LNCaP clone FGC (cell line): ENCODE measurements around the gene FGD6.
"Not testable (repeated sequence)": the region's sequence is repeated elsewhere in the genome, so short reads cannot be mapped to it uniquely, and the experiment has no call there.

Experiments used
- DNase-seq: peaks from one replicate; pipeline ENCODE4 v3.0.0-alpha.2; 2011; ENCODE audit warnings: low read depth
- H3K4me3 ChIP-seq: 2 replicates; pipeline ENCODE4 v1.5.1; 2011; ENCODE audit warnings: mild to moderate bottlenecking, low read depth, low read length, control low read depth
- TF ChIP-seq, protein P1 (sequence below): IDR thresholded peaks from 2 replicates; pipeline ENCODE4 v1.5.1; 2012; ENCODE audit warnings: mild to moderate bottlenecking; ENCODE audit not compliant: control insufficient read depth, insufficient read depth; ENCODE audit errors: extremely low read depth

FGD6 gene

DNA sequence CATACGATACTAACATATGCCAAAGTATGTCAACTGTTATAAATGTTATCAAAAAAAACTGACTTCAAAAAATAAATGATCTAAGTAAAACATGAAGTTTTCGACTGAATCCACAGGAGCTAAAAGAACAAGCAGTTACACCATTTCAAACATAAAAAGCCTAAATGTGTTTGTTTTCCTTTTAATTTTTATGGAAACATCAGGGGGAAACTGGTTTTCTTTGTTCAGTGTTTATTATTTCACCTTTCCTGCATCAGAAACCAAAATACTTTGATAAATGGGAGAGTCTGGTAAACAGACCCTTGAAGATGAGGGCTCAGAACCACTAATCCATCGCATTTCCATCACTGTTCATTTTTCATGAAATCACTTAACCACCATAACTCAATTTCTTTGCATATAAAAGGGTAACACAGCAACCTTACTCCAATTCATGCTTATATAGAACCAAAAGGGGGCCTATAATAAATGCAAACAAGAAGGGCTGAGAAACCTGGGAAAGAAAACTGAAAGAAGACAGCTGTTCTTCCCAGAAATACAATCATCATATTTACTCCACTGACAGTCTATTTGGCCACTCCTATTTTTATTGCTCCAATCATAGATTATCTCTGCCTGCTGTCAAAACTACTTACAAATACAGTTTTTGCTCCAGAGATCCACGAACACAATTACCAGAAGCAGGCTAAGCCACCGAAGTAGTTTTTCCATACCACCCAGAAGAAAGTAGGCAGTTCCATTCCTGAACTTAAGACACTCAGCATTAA, 17.0 kb downstream of the FGD6 start:
- no peak overlapping the region for H3K4me3 ChIP-seq
- DNase-seq: no peak
- TF ChIP-seq, protein P1, sequence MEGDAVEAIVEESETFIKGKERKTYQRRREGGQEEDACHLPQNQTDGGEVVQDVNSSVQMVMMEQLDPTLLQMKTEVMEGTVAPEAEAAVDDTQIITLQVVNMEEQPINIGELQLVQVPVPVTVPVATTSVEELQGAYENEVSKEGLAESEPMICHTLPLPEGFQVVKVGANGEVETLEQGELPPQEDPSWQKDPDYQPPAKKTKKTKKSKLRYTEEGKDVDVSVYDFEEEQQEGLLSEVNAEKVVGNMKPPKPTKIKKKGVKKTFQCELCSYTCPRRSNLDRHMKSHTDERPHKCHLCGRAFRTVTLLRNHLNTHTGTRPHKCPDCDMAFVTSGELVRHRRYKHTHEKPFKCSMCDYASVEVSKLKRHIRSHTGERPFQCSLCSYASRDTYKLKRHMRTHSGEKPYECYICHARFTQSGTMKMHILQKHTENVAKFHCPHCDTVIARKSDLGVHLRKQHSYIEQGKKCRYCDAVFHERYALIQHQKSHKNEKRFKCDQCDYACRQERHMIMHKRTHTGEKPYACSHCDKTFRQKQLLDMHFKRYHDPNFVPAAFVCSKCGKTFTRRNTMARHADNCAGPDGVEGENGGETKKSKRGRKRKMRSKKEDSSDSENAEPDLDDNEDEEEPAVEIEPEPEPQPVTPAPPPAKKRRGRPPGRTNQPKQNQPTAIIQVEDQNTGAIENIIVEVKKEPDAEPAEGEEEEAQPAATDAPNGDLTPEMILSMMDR: no peak

DNA sequence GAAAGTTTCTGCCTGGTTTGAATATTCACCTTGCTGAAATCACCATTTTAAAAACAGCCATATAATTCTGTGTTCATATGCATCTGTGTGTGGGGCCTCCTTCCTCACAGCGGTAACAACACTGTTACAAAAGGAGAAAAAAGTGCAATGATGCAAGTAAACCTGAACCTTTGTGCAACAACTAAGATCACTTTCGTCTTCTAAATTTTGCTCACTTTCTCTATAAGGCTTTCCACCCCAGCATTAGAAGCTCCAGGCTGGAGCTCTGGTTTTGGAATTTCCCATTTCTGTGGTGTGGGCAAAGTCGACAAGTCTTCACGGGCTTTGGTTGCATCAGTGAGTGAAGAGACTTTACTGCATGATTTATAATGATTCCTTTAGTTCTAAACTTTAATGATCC, 18.4 kb downstream of the FGD6 start:
- TF ChIP-seq, protein P1: no peak
- H3K4me3 ChIP-seq: no peak overlapping the region
- DNase-seq: no peak

DNA sequence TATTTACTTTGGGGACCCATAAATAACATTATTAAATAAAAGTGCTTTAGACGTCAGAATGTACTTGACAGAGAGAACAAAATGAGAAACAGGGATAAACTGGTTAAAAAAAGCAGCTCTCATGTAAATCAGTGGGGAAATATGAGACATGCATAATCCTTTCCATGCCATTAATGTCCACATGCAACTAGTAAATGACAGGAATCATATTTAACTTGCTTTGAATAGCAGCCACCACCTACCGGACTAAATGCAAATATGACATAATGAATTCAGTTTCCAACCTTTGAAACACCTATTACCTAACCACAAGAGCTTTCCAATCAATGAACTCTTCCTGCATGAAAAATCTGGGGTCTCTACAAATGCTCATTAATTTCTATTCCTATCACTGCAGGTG, 19.6 kb downstream of the FGD6 start:
- TF ChIP-seq, protein P1: no peak
- no peak for DNase-seq

DNA sequence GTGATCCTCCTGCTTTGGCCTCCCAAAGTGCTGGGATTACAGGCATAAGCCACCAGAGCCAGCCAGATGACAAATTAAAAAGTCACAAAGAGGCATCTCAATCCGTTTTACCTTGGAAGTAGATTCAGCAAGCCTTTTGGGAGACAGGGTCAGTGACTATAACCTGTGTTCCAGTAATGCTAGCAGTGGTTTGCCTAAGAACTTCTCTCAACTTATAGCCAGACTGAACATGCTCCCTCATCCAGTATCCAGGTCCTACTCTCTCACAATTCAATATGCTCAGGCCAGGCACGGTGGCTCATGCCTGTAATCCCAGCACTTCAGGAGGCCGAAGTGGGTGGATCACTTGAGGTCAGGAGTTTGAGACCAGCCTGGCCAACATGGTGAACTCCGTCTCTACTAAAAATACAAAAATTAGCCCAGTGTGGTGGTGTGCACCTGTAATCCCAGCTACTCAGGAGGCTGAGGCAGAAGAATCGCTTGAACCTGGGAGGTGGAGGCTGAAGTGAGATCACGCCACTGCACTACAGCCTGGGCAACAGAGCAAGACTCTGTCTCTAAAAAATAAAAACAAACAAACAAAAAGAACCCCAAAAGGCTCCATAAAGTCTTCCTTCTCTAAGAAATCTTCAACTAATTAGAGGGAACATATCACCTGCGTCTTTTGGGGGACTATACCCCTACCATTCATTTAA, 20.2 kb downstream of the FGD6 start:
- DNase-seq, H3K4me3 ChIP-seq: not testable (repeated sequence)

More for the DNA sequence above, 19.6 kb downstream of the FGD6 start:
- no peak overlapping the region for H3K4me3 ChIP-seq

DNA sequence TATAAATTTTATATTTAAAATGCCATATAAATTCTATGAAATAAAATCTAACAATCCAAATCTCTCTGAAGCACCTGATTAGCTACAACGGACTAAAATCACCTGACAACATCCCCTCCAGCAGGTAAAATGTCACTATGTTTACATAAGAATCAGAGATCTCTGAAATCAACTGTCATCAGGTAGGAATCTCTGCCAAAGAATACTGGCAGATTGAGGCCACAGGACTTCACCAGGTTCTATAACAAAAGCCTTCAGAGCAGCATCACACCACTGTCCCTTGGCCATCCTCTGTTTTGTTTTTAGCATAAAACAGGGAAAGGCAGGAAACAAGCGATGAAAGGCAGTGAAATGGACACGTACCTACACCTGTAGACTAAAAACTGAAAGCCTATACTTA, 22.1 kb downstream of the FGD6 start:
- TF ChIP-seq, protein P1: no peak
- H3K4me3 ChIP-seq: no peak overlapping the region
- DNase-seq: no peak

DNA sequence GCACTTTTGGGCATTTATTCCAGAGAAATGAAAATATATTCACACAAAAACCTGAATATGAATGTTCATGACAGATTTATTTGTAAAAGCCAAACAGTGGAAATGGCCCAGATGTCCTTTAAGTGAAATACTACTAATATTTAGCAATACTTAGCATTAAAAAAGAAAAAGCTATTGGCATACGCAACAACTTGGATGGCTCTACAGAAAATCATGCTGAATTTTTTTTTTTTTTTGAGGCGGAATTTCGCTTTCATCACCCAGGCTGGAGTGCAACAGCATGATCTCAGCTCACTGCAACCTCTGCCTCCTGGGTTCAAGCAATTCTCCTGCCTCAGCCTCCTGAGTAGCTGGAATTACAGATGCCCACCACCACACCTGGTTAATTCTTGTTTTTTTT, 24.1 kb downstream of the FGD6 start:
- DNase-seq: no peak
- no peak overlapping the region for H3K4me3 ChIP-seq
- TF ChIP-seq, protein P1: no peak

DNA sequence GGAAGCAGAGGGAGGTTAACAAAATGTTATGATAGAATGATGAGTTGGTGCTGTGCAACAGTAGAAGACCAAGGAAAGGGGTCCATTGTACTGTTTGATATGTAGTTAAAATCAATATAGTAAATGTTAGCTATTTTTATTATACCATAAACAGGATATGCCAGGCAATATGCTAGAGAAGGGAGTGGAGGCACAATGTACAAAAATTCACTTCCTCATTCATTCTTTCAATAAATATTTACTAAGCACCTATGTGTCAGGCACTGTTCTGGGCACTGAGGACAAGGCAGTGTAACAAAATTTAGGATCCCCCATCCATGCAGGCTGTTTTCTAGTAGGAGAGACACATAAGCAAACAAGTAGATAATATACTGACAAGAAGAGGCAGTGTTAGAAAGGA, 25.0 kb downstream of the FGD6 start:
- H3K4me3 ChIP-seq: no peak overlapping the region
- TF ChIP-seq, protein P1: no peak
- no peak for DNase-seq
